GM23338 (cell line): ENCODE data around the gene UBASH3A. TPM values are rescaled to one million over a fixed set of nuclear protein-coding genes. Genes with fewer than 3 reads are reported as not detected.

Source experiments
- ATAC-seq: fragments of 200-7000 bp; cut with Tn5 transposase; 3 replicates; pipeline ENCODE4 v1.9.1; 2020
- DNase-seq: peaks from one replicate; pipeline ENCODE4 v3.0.0-alpha.2; 2015; ENCODE audit warnings: low spot score
- H2AFZ ChIP-seq: fragments of 200-600 bp; sonication (generic); 2 replicates; pipeline ENCODE4 v1.8.0; 2016; ENCODE audit warnings: antibody characterized with exemption, mild to moderate bottlenecking, moderate library complexity
- H3F3A ChIP-seq: fragments of 200-600 bp; sonication (generic); replicated peaks from 2 replicates; pipeline ENCODE4 v1.8.0; 2017; ENCODE audit warnings: antibody characterized with exemption, mixed run types, low read depth
- H3K27ac ChIP-seq: fragments of 200-600 bp; sonication (generic); 2 replicates; pipeline ENCODE4 v1.6.1; 2016; ENCODE audit warnings: low read depth
- H3K27me3 ChIP-seq: fragments of 200-600 bp; sonication (generic); 2 replicates; pipeline ENCODE4 v1.8.0; 2016; ENCODE audit warnings: mild to moderate bottlenecking, mixed run types, moderate library complexity; ENCODE audit not compliant: insufficient read depth
- H3K36me3 ChIP-seq: fragments of 200-600 bp; sonication (generic); 2 replicates; pipeline ENCODE4 v1.8.0; 2016; ENCODE audit warnings: mild to moderate bottlenecking; ENCODE audit not compliant: insufficient read depth
- H3K4me1 ChIP-seq: fragments of 200-600 bp; sonication (generic); 2 replicates; pipeline ENCODE4 v1.8.0; 2016; ENCODE audit warnings: mild to moderate bottlenecking, moderate library complexity; ENCODE audit not compliant: insufficient read depth
- H3K4me2 ChIP-seq: fragments of 200-600 bp; sonication (generic); 2 replicates; pipeline ENCODE4 v1.7.1; 2017; ENCODE audit warnings: mixed run types
- H3K4me3 ChIP-seq: fragments of 200-600 bp; sonication (generic); 2 replicates; pipeline ENCODE4 v1.6.1; 2016; ENCODE audit warnings: mixed run types
- H3K79me2 ChIP-seq: fragments of 200-600 bp; sonication (generic); replicated peaks from 2 replicates; pipeline ENCODE4 v1.8.0; 2017; ENCODE audit warnings: mild to moderate bottlenecking; ENCODE audit not compliant: insufficient read depth
- H3K9me2 ChIP-seq: fragments of 200-600 bp; sonication (generic); 2 replicates; pipeline ENCODE4 v1.8.0; 2017; ENCODE audit not compliant: insufficient read depth
- H4K20me1 ChIP-seq: fragments of 200-600 bp; sonication (generic); replicated peaks from 2 replicates; pipeline ENCODE4 v1.8.0; 2017; ENCODE audit warnings: mild to moderate bottlenecking; ENCODE audit not compliant: insufficient read depth
- H3K27ac Mint-ChIP-seq: 2 replicates; pipeline ENCODE4 v1.8.0; 2020; ENCODE audit warnings: inconsistent platforms, mild to moderate bottlenecking, moderate library complexity, mixed read lengths
- H3K27me3 Mint-ChIP-seq: 3 replicates; pipeline ENCODE4 v1.8.0; 2022; ENCODE audit warnings: low read depth, mild to moderate bottlenecking, moderate library complexity, mixed read lengths, inconsistent platforms; ENCODE audit not compliant: insufficient read depth, poor library complexity
- H3K36me3 Mint-ChIP-seq: 3 replicates; pipeline ENCODE4 v1.8.0; 2021; ENCODE audit warnings: low read depth, mild to moderate bottlenecking, inconsistent platforms, moderate library complexity, mixed read lengths
- H3K4me1 Mint-ChIP-seq: 3 replicates; pipeline ENCODE4 v1.8.0; 2020; ENCODE audit warnings: mild to moderate bottlenecking, inconsistent platforms, mixed read lengths
- H3K4me3 Mint-ChIP-seq: 3 replicates; pipeline ENCODE4 v1.8.0; 2021; ENCODE audit warnings: moderate library complexity, mild to moderate bottlenecking, inconsistent platforms, mixed read lengths
- H3K9me3 Mint-ChIP-seq: 3 replicates; pipeline ENCODE4 v1.8.0; 2020; ENCODE audit warnings: moderate library complexity, mild to moderate bottlenecking, inconsistent platforms, mixed read lengths
- CREB1 ChIP-seq: fragments of 250-450 bp; sonication (Bioruptor Pico); IDR thresholded peaks from 2 replicates; pipeline ENCODE4 v1.5.0; 2020; ENCODE audit warnings: low read depth, mild to moderate bottlenecking, moderate library complexity
- EZH2 ChIP-seq: fragments of 200-600 bp; sonication (generic); IDR thresholded peaks from one replicate; pipeline ENCODE4 v1.8.0; 2017; ENCODE audit warnings: antibody characterized with exemption, mild to moderate bottlenecking, low read depth; ENCODE audit not compliant: unreplicated experiment
- EZH2phosphoT487 ChIP-seq: fragments of 200-600 bp; sonication (generic); IDR thresholded peaks from one replicate; pipeline ENCODE4 v1.8.1; 2018; ENCODE audit warnings: antibody characterized with exemption; ENCODE audit not compliant: unreplicated experiment
- JUNB ChIP-seq: IDR thresholded peaks from one replicate; pipeline ENCODE4 v1.6.1; 2016; ENCODE audit warnings: antibody characterized with exemption; ENCODE audit not compliant: unreplicated experiment
- NANOG ChIP-seq: IDR thresholded peaks from 2 replicates; pipeline ENCODE4 v1.6.1; 2016; ENCODE audit warnings: antibody characterized with exemption, borderline replicate concordance
- STAT1 ChIP-seq: IDR thresholded peaks from one replicate; pipeline ENCODE4 v1.6.1; 2016; ENCODE audit warnings: antibody characterized with exemption; ENCODE audit not compliant: unreplicated experiment
- ZNF114 ChIP-seq: fragments of 250-450 bp; sonication (Bioruptor Pico); IDR thresholded peaks from 2 replicates; pipeline ENCODE4 v1.5.0; 2020; ENCODE audit warnings: mild to moderate bottlenecking, moderate library complexity
- polyA plus RNA-seq: library from polyadenylated mRNA; unstranded; fragments of >200 nt; fragmentation: Nextera tagmentation; extraction: Ambion mirVana; gene quantifications from 2 replicates; pipeline ENCODE4 v1.2.1, GENCODE V29; 2016
- total RNA-seq: library from RNA; depleted of rRNA; stranded (reverse); fragments of >200 nt; shearing (Covaris generic); gene quantifications from 2 replicates; pipeline ENCODE4 v1.2.3, GENCODE V29; 2014
- TF ChIP-seq, protein P1 (sequence below): fragments of 250-450 bp; sonication (Bioruptor Pico); IDR thresholded peaks from 2 replicates; pipeline ENCODE4 v1.5.0; 2020; ENCODE audit warnings: mild to moderate bottlenecking, moderate library complexity
- TF ChIP-seq, protein P2 (sequence below): IDR thresholded peaks from one replicate; pipeline ENCODE4 v1.6.1; 2018; ENCODE audit warnings: antibody characterized with exemption; ENCODE audit not compliant: unreplicated experiment

UBASH3A gene
- total and polyA plus RNA-seq, 2 experiments from 2014 or later = not detected

DNA sequence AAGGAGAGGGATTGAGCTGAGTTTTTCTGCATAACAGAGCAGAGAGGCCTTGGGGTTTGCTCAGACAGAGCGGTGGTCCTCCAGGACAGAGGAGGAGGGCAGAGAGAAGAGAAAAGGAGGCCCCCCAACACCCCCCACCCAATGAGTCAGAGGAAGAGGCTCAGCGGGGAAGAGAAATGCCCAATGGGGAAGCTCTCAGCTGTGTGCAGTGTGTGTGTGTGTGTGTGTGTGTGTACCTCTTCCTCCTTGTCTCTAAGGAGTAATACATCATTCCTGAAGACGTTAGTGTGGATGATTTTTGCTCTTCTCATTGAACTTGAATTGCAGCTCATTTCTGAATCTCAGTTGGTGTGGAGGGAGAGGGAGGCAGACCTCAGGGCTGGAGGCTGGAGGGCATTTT lies 16.5 kb upstream of the UBASH3A start (continued):
- TF ChIP-seq, protein P1, sequence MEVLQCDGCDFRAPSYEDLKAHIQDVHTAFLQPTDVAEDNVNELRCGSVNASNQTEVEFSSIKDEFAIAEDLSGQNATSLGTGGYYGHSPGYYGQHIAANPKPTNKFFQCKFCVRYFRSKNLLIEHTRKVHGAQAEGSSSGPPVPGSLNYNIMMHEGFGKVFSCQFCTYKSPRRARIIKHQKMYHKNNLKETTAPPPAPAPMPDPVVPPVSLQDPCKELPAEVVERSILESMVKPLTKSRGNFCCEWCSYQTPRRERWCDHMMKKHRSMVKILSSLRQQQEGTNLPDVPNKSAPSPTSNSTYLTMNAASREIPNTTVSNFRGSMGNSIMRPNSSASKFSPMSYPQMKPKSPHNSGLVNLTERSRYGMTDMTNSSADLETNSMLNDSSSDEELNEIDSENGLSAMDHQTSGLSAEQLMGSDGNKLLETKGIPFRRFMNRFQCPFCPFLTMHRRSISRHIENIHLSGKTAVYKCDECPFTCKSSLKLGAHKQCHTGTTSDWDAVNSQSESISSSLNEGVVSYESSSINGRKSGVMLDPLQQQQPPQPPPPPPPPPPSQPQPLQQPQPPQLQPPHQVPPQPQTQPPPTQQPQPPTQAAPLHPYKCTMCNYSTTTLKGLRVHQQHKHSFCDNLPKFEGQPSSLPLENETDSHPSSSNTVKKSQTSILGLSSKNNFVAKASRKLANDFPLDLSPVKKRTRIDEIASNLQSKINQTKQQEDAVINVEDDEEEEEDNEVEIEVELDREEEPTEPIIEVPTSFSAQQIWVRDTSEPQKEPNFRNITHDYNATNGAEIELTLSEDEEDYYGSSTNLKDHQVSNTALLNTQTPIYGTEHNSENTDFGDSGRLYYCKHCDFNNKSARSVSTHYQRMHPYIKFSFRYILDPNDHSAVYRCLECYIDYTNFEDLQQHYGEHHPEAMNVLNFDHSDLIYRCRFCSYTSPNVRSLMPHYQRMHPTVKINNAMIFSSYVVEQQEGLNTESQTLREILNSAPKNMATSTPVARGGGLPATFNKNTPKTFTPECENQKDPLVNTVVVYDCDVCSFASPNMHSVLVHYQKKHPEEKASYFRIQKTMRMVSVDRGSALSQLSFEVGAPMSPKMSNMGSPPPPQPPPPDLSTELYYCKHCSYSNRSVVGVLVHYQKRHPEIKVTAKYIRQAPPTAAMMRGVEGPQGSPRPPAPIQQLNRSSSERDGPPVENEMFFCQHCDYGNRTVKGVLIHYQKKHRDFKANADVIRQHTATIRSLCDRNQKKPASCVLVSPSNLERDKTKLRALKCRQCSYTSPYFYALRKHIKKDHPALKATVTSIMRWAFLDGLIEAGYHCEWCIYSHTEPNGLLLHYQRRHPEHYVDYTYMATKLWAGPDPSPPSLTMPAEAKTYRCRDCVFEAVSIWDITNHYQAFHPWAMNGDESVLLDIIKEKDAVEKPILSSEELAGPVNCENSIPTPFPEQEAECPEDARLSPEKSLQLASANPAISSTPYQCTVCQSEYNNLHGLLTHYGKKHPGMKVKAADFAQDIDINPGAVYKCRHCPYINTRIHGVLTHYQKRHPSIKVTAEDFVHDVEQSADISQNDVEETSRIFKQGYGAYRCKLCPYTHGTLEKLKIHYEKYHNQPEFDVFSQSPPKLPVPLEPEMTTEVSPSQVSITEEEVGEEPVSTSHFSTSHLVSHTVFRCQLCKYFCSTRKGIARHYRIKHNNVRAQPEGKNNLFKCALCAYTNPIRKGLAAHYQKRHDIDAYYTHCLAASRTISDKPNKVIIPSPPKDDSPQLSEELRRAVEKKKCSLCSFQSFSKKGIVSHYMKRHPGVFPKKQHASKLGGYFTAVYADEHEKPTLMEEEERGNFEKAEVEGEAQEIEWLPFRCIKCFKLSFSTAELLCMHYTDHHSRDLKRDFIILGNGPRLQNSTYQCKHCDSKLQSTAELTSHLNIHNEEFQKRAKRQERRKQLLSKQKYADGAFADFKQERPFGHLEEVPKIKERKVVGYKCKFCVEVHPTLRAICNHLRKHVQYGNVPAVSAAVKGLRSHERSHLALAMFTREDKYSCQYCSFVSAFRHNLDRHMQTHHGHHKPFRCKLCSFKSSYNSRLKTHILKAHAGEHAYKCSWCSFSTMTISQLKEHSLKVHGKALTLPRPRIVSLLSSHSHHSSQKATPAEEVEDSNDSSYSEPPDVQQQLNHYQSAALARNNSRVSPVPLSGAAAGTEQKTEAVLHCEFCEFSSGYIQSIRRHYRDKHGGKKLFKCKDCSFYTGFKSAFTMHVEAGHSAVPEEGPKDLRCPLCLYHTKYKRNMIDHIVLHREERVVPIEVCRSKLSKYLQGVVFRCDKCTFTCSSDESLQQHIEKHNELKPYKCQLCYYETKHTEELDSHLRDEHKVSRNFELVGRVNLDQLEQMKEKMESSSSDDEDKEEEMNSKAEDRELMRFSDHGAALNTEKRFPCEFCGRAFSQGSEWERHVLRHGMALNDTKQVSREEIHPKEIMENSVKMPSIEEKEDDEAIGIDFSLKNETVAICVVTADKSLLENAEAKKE (CRISPR knock-in tag) = no peak
- TF ChIP-seq, protein P2, sequence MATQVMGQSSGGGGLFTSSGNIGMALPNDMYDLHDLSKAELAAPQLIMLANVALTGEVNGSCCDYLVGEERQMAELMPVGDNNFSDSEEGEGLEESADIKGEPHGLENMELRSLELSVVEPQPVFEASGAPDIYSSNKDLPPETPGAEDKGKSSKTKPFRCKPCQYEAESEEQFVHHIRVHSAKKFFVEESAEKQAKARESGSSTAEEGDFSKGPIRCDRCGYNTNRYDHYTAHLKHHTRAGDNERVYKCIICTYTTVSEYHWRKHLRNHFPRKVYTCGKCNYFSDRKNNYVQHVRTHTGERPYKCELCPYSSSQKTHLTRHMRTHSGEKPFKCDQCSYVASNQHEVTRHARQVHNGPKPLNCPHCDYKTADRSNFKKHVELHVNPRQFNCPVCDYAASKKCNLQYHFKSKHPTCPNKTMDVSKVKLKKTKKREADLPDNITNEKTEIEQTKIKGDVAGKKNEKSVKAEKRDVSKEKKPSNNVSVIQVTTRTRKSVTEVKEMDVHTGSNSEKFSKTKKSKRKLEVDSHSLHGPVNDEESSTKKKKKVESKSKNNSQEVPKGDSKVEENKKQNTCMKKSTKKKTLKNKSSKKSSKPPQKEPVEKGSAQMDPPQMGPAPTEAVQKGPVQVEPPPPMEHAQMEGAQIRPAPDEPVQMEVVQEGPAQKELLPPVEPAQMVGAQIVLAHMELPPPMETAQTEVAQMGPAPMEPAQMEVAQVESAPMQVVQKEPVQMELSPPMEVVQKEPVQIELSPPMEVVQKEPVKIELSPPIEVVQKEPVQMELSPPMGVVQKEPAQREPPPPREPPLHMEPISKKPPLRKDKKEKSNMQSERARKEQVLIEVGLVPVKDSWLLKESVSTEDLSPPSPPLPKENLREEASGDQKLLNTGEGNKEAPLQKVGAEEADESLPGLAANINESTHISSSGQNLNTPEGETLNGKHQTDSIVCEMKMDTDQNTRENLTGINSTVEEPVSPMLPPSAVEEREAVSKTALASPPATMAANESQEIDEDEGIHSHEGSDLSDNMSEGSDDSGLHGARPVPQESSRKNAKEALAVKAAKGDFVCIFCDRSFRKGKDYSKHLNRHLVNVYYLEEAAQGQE = no peak
- TF ChIP-seq STAT1 (no peak), EZH2phosphoT487 (no peak)

DNA sequence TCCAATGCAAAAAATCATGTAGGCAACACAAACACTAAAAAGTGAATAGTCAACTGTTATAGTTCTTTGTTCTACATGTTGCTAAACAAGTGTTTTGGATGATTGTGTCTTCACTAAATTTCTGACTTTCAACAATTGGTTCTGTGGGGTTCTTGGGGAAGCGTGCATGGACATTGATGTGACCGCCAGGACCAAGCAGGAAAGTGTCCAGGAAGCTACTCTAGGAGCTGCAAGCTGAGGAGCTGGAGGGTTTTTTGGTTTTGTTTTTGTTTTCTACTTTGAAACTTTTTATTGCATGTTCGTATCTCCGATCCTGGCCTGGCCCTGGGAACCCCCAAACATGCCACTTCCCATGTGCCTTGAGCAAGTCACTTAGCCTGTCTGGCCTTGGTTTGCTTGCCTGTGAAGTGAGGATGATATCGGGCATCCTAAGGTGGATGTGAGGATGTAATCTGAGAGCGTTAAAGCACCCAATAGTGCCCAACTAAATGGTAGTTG lies 15.8 kb upstream of the UBASH3A start:
- H4K20me1 ChIP-seq = no peaks in the 10 kb centered on the region
- no peak overlapping the region for H3K4me3 Mint-ChIP-seq
- no peaks in the 10 kb centered on the region for H3K27me3 ChIP-seq
- peaks cover 35% of the 10 kb centered on the region for H3K4me1 Mint-ChIP-seq
- no peak for DNase-seq
- no peak overlapping the region for H3K4me3 ChIP-seq
- H3K9me2 ChIP-seq = no peaks in the 10 kb centered on the region
- H3K4me1 ChIP-seq = peaks cover 6% of the 10 kb centered on the region
- no peak overlapping the region for H3K27ac Mint-ChIP-seq
- peaks cover 8% of the 10 kb centered on the region; the same call in 2 of the 3 replicates for H3K36me3 Mint-ChIP-seq
- no peaks in the 10 kb centered on the region for H3K79me2 ChIP-seq
- TF ChIP-seq STAT1 (no peak), CREB1 (no peak), EZH2 (no peak), NANOG (no peak), JUNB (no peak), ZNF114 (CRISPR knock-in tag) (no peak), EZH2phosphoT487 (no peak)
- H3K27ac ChIP-seq = no peak overlapping the region
- no peak for ATAC-seq
- H3K27me3 Mint-ChIP-seq = peaks cover 7% of the 10 kb centered on the region
- H2AFZ ChIP-seq = no peak overlapping the region
- peaks cover 5% of the 10 kb centered on the region; the same call in 1 of the 2 replicates for H3F3A ChIP-seq
- H3K36me3 ChIP-seq = no peaks in the 10 kb centered on the region
- H3K9me3 Mint-ChIP-seq = peaks cover 11% of the 10 kb centered on the region; the same call in 2 of the 3 replicates
- H3K4me2 ChIP-seq = no peak overlapping the region
